ENCODE data around the gene CHD1L.
"Not testable (repeated sequence)": the region's sequence is repeated elsewhere in the genome, so short reads cannot be mapped to it uniquely, and the experiment has no call there.

The CHD1L gene

GRCh38 chr1:147283011-147283410 lies 40.5 kb downstream of the CHD1L start:
- Mint-ChIP-seq H3K36me3 (ENCODE audit: low read depth) (peaks cover 55% of the 10 kb centered on the region), H3K9me3 (no peaks in the 10 kb centered on the region), H3K4me3 (no peak overlapping the region), H3K4me1 (no peaks in the 10 kb centered on the region), H3K27me3 (ENCODE audit: low read depth) (no peaks in the 10 kb centered on the region), H3K27ac (no peak overlapping the region)
- no peak for TF ChIP-seq CTCF (IDR thresholded peaks at IDR 0.05; ENCODE audit: unreplicated experiment in 3 of 3)

- no peak overlapping the region for H3K4me3 Mint-ChIP-seq
- no peak for TF ChIP-seq CTCF (IDR thresholded peaks at IDR 0.05; ENCODE audit: unreplicated experiment in 3 of 3)
- H3K27me3 Mint-ChIP-seq (ENCODE audit: low read depth): no peaks in the 10 kb centered on the region
- no peak overlapping the region for H3K27ac Mint-ChIP-seq
- peaks cover 93% of the 10 kb centered on the region for H3K36me3 Mint-ChIP-seq (ENCODE audit: low read depth)
- H3K9me3 Mint-ChIP-seq: peaks cover 3% of the 10 kb centered on the region
- H3K4me1 Mint-ChIP-seq: no peaks in the 10 kb centered on the region
Observed at GRCh38 chr1:147287133-147287865, 44.8 kb downstream of the CHD1L start.

GRCh38 chr1:147292012-147292411 lies 49.5 kb downstream of the CHD1L start:
- Mint-ChIP-seq H3K4me3 (no peak overlapping the region), H3K27ac (no peak overlapping the region), H3K36me3 (ENCODE audit: low read depth) (peaks cover 99% of the 10 kb centered on the region), H3K4me1 (no peaks in the 10 kb centered on the region), H3K9me3 (peaks cover 11% of the 10 kb centered on the region), H3K27me3 (ENCODE audit: low read depth) (no peaks in the 10 kb centered on the region)
- TF ChIP-seq CTCF (IDR thresholded peaks at IDR 0.05; ENCODE audit: unreplicated experiment in 3 of 3): no peak

GRCh38 chr1:147292631-147293251 lies 50.3 kb downstream of the CHD1L start:
- Mint-ChIP-seq H3K27ac (no peak overlapping the region), H3K4me1 (no peaks in the 10 kb centered on the region)
- TF ChIP-seq CTCF (IDR thresholded peaks at IDR 0.05; ENCODE audit: unreplicated experiment in 3 of 3): no peak

GRCh38 chr1:147297438-147297837 lies 55.0 kb downstream of the CHD1L start:
- Mint-ChIP-seq H3K4me1 (no peaks in the 10 kb centered on the region), H3K27me3 (ENCODE audit: low read depth) (no peaks in the 10 kb centered on the region), H3K36me3 (ENCODE audit: low read depth) (peaks cover 97% of the 10 kb centered on the region), H3K4me3 (no peak overlapping the region), H3K9me3 (peaks cover 48% of the 10 kb centered on the region), H3K27ac (no peak overlapping the region)
- no peak for TF ChIP-seq CTCF (IDR thresholded peaks at IDR 0.05; ENCODE audit: unreplicated experiment in 3 of 3)

More at GRCh38 chr1:147292631-147293251, 50.3 kb downstream of the CHD1L start:
- no peak overlapping the region for H3K4me3 Mint-ChIP-seq
- H3K9me3 Mint-ChIP-seq: peaks cover 14% of the 10 kb centered on the region
- no peaks in the 10 kb centered on the region for H3K27me3 Mint-ChIP-seq (ENCODE audit: low read depth)
- peaks cover 99% of the 10 kb centered on the region for H3K36me3 Mint-ChIP-seq (ENCODE audit: low read depth)

- not testable (repeated sequence) for H3K27me3 Mint-ChIP-seq (ENCODE audit: low read depth); H3K27ac Mint-ChIP-seq; H3K4me3 Mint-ChIP-seq; H3K4me1 Mint-ChIP-seq
- Mint-ChIP-seq H3K36me3 (ENCODE audit: low read depth) (peaks cover 54% of the 10 kb centered on the region), H3K9me3 (peaks cover 75% of the 10 kb centered on the region)
Observed at GRCh38 chr1:147305803-147306202, 63.3 kb downstream of the CHD1L start.
